ENCODE data around the gene ANKRD10. TPM values are rescaled to one million over a fixed set of nuclear protein-coding genes. Genes with fewer than 3 reads are reported as not detected.
A peak's percentile ranks its signal among the peaks of the same experiment; 100 is the strongest.

Gene ANKRD10
- total and polyA plus RNA-seq, 10 of the 15 experiments (the other 5 are each of a cell fraction or from before 2014, with no cell fraction given), result 47.1 to 199 (median 97.2) TPM

DNA sequence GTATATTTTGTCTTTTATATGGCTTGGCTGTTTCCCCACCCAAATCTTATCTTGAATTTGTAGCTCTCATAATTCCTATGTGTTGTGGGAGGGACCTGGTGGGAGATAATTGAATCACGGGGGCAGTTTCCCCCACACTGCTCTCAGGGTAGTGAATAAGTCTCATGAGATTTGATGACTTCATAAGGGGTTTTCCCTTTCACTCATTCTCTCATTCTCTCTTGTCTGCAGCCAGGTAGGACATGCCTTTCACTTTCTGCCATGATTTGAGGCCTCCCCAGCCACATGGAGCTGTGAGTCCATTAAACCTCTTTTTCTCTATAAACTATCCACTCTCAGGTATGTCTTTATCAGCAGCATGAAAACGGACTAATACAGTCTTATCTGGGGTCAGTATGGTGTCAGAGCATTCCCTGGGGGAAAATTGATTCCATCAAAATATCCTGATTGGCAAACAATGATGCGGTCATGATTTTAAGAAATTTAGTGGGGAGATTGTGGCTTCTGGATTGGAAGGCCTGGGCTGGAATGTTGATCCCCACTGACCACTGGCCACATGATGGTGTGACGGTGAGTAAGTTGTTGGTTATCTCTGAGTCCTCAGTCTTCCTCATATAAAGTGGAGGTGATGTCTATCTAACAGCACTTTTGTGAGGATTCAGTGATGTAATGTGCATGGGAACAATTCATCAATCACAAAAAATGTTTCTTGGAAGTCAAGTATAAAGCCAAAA lies 27.5 kb upstream of the ANKRD10 start:
- Histone ChIP-seq H3K27me3 (replicated peaks in 1 of 2; ENCODE audit: control insufficient read depth in 2 of 2, insufficient read depth in 2 of 2, low read length in 1 of 2) (no peaks in the 10 kb centered on the region), H4K20me1 (ENCODE audit: control insufficient read depth, insufficient read depth) (no peaks in the 10 kb centered on the region), H3K36me3 (ENCODE audit: control insufficient read depth in 2 of 2, insufficient read depth in 2 of 2, low read length in 1 of 2) (no peaks in the 10 kb centered on the region), H3K4me1 (ENCODE audit: control insufficient read depth, insufficient read depth, low read length) (peaks cover 8% of the 10 kb centered on the region; the same call in 1 of the 2 replicates), H2AFZ (ENCODE audit: control insufficient read depth, low read depth, low read length) (no peak overlapping the region; the same call in 1 of the 2 replicates), H3K9ac (ENCODE audit: control insufficient read depth, insufficient read depth, low read length) (no peak overlapping the region), H3K9me3 (replicated peaks; ENCODE audit: control insufficient read depth, insufficient read depth, low read length) (no peaks in the 10 kb centered on the region; the same call in 1 of the 3 replicates), H3K79me2 (ENCODE audit: control insufficient read depth, insufficient read depth, low read length) (no peaks in the 10 kb centered on the region), H3K4me3 (no peak overlapping the region), H3K4me2 (ENCODE audit: control insufficient read depth, insufficient read depth) (no peak overlapping the region), H3K27ac (ENCODE audit: control insufficient read depth, insufficient read depth) (no peak overlapping the region)
- WGBS (ENCODE audit: insufficient coverage, insufficient replicate concordance, low lambda C conversion rate, missing lambda C conversion rate), result 49% methylated on average over 4 of the region's 4 CpGs
- ChIA-PET RAD21 (ENCODE audit: unreplicated experiment) (interaction anchor here (1.3 to 4.6 kb wide), 7 partner anchors 13 to 303 kb away, joined by 3 to 40 read pairs (median 7); partner anchors contain the start of gene ANKRD10), POLR2A (interaction anchor here (1.0 to 1.5 kb wide), 3 partner anchors 22 to 27 kb away, joined by 3 to 4 read pairs (median 4); no protein-coding TSS in a partner anchor), SMC1A (ENCODE audit: uncharacterized antibody, unreplicated experiment) (interaction anchor here (0.8 to 3.1 kb wide), 7 partner anchors 9 to 126 kb away, joined by 3 to 28 read pairs (median 4); no protein-coding TSS in a partner anchor), CTCF (interaction anchor here (0.8 to 3.2 kb wide), 5 partner anchors 8 to 106 kb away, joined by 3 to 33 read pairs (median 4); partner anchors contain the start of gene ANKRD10)
- peak; percentile 89 for ATAC-seq
- peak; percentile 64 for DNase-seq (ENCODE audit: low read depth, low spot score)
- no peak for FAIRE-seq
- in situ Hi-C loops (cut with MboI) (no loop called here), intact Hi-C loops (cut with micrococcal nuclease; ENCODE audit: unreplicated experiment) (loop anchor here (2.0 kb wide), 1 partner anchor 22 kb away; no protein-coding TSS in a partner anchor)
- TSS peak; percentile 82 for BruUV-seq (replicated peaks)
- no peak for TF ChIP-seq GATAD2B (conservative IDR thresholded peaks at IDR 0.05; ENCODE audit: low read depth)
- no peak for TF ChIP-seq TARDBP (IDR thresholded peaks at IDR 0.05; ENCODE audit: borderline replicate concordance)
- no peak for TF ChIP-seq TCF7 (IDR thresholded peaks at IDR 0.05; ENCODE audit: borderline replicate concordance)
- no peak for TF ChIP-seq SREBF1 (IDR thresholded peaks at IDR 0.05; ENCODE audit: low read length)
- no peak for TF ChIP-seq HCFC1 (IDR thresholded peaks at IDR 0.05; ENCODE audit: low read length)
- TF ChIP-seq ZNF274 (IDR thresholded peaks at IDR 0.05; ENCODE audit: insufficient read depth, insufficient read length), result no peak
- TF ChIP-seq, protein P1, sequence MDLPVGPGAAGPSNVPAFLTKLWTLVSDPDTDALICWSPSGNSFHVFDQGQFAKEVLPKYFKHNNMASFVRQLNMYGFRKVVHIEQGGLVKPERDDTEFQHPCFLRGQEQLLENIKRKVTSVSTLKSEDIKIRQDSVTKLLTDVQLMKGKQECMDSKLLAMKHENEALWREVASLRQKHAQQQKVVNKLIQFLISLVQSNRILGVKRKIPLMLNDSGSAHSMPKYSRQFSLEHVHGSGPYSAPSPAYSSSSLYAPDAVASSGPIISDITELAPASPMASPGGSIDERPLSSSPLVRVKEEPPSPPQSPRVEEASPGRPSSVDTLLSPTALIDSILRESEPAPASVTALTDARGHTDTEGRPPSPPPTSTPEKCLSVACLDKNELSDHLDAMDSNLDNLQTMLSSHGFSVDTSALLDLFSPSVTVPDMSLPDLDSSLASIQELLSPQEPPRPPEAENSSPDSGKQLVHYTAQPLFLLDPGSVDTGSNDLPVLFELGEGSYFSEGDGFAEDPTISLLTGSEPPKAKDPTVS (IDR thresholded peaks at IDR 0.05; ENCODE audit: low read depth, low read length), result no peak
- TF ChIP-seq, protein P2, sequence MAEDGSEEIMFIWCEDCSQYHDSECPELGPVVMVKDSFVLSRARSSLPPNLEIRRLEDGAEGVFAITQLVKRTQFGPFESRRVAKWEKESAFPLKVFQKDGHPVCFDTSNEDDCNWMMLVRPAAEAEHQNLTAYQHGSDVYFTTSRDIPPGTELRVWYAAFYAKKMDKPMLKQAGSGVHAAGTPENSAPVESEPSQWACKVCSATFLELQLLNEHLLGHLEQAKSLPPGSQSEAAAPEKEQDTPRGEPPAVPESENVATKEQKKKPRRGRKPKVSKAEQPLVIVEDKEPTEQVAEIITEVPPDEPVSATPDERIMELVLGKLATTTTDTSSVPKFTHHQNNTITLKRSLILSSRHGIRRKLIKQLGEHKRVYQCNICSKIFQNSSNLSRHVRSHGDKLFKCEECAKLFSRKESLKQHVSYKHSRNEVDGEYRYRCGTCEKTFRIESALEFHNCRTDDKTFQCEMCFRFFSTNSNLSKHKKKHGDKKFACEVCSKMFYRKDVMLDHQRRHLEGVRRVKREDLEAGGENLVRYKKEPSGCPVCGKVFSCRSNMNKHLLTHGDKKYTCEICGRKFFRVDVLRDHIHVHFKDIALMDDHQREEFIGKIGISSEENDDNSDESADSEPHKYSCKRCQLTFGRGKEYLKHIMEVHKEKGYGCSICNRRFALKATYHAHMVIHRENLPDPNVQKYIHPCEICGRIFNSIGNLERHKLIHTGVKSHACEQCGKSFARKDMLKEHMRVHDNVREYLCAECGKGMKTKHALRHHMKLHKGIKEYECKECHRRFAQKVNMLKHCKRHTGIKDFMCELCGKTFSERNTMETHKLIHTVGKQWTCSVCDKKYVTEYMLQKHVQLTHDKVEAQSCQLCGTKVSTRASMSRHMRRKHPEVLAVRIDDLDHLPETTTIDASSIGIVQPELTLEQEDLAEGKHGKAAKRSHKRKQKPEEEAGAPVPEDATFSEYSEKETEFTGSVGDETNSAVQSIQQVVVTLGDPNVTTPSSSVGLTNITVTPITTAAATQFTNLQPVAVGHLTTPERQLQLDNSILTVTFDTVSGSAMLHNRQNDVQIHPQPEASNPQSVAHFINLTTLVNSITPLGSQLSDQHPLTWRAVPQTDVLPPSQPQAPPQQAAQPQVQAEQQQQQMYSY (CRISPR knock-in tag; IDR thresholded peaks at IDR 0.05), result no peak
- TF ChIP-seq SUZ12 (IDR thresholded peaks at IDR 0.05; ENCODE audit: unreplicated experiment), result no peak
- no peak for TF ChIP-seq POLR2A (IDR thresholded peaks at IDR 0.05; ENCODE audit: low read depth, low read length)
- TF ChIP-seq NFYB (IDR thresholded peaks at IDR 0.05; ENCODE audit: insufficient read depth, low read depth, low read length), result no peak
- TF ChIP-seq, protein P3, sequence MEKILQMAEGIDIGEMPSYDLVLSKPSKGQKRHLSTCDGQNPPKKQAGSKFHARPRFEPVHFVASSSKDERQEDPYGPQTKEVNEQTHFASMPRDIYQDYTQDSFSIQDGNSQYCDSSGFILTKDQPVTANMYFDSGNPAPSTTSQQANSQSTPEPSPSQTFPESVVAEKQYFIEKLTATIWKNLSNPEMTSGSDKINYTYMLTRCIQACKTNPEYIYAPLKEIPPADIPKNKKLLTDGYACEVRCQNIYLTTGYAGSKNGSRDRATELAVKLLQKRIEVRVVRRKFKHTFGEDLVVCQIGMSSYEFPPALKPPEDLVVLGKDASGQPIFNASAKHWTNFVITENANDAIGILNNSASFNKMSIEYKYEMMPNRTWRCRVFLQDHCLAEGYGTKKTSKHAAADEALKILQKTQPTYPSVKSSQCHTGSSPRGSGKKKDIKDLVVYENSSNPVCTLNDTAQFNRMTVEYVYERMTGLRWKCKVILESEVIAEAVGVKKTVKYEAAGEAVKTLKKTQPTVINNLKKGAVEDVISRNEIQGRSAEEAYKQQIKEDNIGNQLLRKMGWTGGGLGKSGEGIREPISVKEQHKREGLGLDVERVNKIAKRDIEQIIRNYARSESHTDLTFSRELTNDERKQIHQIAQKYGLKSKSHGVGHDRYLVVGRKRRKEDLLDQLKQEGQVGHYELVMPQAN (conservative IDR thresholded peaks at IDR 0.05), result no peak
- TF ChIP-seq BCL11A (IDR thresholded peaks at IDR 0.05; ENCODE audit: low read depth, low read length), result peak; percentile 52; the same call in 1 of the 2 replicates
- no peak for TF ChIP-seq SP1 (IDR thresholded peaks at IDR 0.05; ENCODE audit: low read depth, low read length)
- TF ChIP-seq, protein P4, sequence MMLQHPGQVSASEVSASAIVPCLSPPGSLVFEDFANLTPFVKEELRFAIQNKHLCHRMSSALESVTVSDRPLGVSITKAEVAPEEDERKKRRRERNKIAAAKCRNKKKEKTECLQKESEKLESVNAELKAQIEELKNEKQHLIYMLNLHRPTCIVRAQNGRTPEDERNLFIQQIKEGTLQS (IDR thresholded peaks at IDR 0.05; ENCODE audit: borderline replicate concordance, extremely low read depth, low read depth, low read length), result no peak
